HG03432 (cell line): ENCODE results near the gene FHAD1.
"Not testable (repeated sequence)": the region's sequence is repeated elsewhere in the genome, so short reads cannot be mapped to it uniquely, and the experiment has no call there.

Experiments
- ATAC-seq: cut with Tn5 transposase; IDR thresholded peaks from one replicate; pipeline ENCODE4 v1.9.1; 2021; ENCODE audit warnings: mild to moderate bottlenecking, moderate library complexity; ENCODE audit not compliant: unreplicated experiment

FHAD1 gene

GRCh38 chr1:15362096-15362736 is 115.2 kb downstream of the FHAD1 start:
- no peak for ATAC-seq

- ATAC-seq, result no peak
These were observed 115.7 kb downstream of the FHAD1 start for GRCh38 chr1:15362737-15363128.

- no peak for ATAC-seq
These were observed 117.7 kb downstream of the FHAD1 start for GRCh38 chr1:15364740-15365139.

- ATAC-seq, result no peak
These were observed 121.9 kb downstream of the FHAD1 start for GRCh38 chr1:15368888-15369287.

GRCh38 chr1:15370268-15370667 is 123.2 kb downstream of the FHAD1 start:
- no peak for ATAC-seq

GRCh38 chr1:15370781-15371520 is 123.9 kb downstream of the FHAD1 start:
- no peak for ATAC-seq

GRCh38 chr1:15371610-15372545 is 124.9 kb downstream of the FHAD1 start:
- ATAC-seq, result no peak

- ATAC-seq, result no peak
These were observed 131.7 kb downstream of the FHAD1 start for GRCh38 chr1:15378729-15379128.

GRCh38 chr1:15379151-15379550 is 132.1 kb downstream of the FHAD1 start:
- not testable (repeated sequence) for ATAC-seq

GRCh38 chr1:15380601-15381508 is 133.8 kb downstream of the FHAD1 start:
- ATAC-seq, result no peak

GRCh38 chr1:15381805-15382204 is 134.8 kb downstream of the FHAD1 start:
- ATAC-seq, result no peak

- ATAC-seq, result no peak
These were observed 135.8 kb downstream of the FHAD1 start for GRCh38 chr1:15382601-15383518.

GRCh38 chr1:15383810-15384209 is 136.8 kb downstream of the FHAD1 start:
- ATAC-seq, result no peak

GRCh38 chr1:15384301-15384901 is 137.4 kb downstream of the FHAD1 start:
- peak; percentile 72 for ATAC-seq

GRCh38 chr1:15385420-15385819 is 138.4 kb downstream of the FHAD1 start:
- ATAC-seq, result no peak

- ATAC-seq, result no peak
These were observed 139.2 kb downstream of the FHAD1 start for GRCh38 chr1:15386164-15386749.

GRCh38 chr1:15388201-15388880 is 141.3 kb downstream of the FHAD1 start:
- ATAC-seq, result no peak

- ATAC-seq, result not testable (repeated sequence)
These were observed 142.8 kb downstream of the FHAD1 start for GRCh38 chr1:15389828-15390227.
